ENCODE results near the gene FAM72A.
"Not testable (repeated sequence)": the region's sequence is repeated elsewhere in the genome, so short reads cannot be mapped to it uniquely, and the experiment has no call there.

DNA sequence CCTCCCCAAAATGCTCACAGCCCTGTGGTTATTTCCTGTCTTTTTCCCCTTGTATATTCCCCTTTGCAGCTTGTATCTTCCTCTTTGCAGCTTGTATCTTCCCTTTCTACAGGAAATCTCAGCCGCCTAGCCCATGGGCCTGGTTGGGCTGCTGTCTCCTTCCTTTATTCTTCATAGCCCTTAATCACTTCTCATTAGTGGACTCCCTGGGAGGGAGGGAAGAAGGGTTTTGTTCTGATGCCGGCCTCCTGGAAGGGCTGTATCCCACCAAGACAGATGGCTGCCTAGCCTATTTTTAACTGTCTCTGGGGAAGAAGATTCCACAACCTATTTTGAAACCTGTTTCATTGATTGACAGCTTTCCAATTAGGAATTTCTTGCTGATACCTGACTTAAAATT, 32.6 kb upstream of the FAM72A start:
- TF ChIP-seq, protein P1, sequence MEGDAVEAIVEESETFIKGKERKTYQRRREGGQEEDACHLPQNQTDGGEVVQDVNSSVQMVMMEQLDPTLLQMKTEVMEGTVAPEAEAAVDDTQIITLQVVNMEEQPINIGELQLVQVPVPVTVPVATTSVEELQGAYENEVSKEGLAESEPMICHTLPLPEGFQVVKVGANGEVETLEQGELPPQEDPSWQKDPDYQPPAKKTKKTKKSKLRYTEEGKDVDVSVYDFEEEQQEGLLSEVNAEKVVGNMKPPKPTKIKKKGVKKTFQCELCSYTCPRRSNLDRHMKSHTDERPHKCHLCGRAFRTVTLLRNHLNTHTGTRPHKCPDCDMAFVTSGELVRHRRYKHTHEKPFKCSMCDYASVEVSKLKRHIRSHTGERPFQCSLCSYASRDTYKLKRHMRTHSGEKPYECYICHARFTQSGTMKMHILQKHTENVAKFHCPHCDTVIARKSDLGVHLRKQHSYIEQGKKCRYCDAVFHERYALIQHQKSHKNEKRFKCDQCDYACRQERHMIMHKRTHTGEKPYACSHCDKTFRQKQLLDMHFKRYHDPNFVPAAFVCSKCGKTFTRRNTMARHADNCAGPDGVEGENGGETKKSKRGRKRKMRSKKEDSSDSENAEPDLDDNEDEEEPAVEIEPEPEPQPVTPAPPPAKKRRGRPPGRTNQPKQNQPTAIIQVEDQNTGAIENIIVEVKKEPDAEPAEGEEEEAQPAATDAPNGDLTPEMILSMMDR (tag by site-specific recombination; IDR thresholded peaks at IDR 0.05): not testable (repeated sequence)
- not testable (repeated sequence) for TF ChIP-seq ZNF202 (tag by site-specific recombination; IDR thresholded peaks at IDR 0.05; ENCODE audit: borderline replicate concordance)
- TF ChIP-seq, protein P2, sequence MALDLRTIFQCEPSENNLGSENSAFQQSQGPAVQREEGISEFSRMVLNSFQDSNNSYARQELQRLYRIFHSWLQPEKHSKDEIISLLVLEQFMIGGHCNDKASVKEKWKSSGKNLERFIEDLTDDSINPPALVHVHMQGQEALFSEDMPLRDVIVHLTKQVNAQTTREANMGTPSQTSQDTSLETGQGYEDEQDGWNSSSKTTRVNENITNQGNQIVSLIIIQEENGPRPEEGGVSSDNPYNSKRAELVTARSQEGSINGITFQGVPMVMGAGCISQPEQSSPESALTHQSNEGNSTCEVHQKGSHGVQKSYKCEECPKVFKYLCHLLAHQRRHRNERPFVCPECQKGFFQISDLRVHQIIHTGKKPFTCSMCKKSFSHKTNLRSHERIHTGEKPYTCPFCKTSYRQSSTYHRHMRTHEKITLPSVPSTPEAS (tag by site-specific recombination; IDR thresholded peaks at IDR 0.05): not testable (repeated sequence)

Measured in HEK293 (cell line).